Measurements from ENCODE around the gene DNAJC10. TPM values are rescaled to one million over a fixed set of nuclear protein-coding genes. Genes with fewer than 3 reads are reported as not detected.

DNAJC10 gene
- total and polyA plus RNA-seq, 2 donors (not counting 3 experiments of a cell fraction or from before 2014, with no cell fraction given): 45.1 to 201 TPM

- FAIRE-seq (no peak), DNase-seq (ENCODE audit: low read depth, low spot score) (no peak)
- no TSS peak for BruUV-seq (replicated peaks)
- H3K36me3 ChIP-seq (ENCODE audit: control insufficient read depth in 2 of 2, extremely low read depth in 1 of 2, insufficient read depth in 2 of 2, low read length in 2 of 2): no peaks in the 10 kb centered on the region
- CTCF ChIA-PET: no interaction called here
- H3K9ac ChIP-seq (replicated peaks; ENCODE audit: extremely low read depth, insufficient read depth, low read length): no peak overlapping the region
- H3K27me3 ChIP-seq (ENCODE audit: control insufficient read depth in 2 of 2, insufficient read depth in 2 of 2, low read length in 2 of 2): peaks cover 18 to 23% of the 10 kb centered on the region in 2 experiments
- TF ChIP-seq FOS (IDR thresholded peaks at IDR 0.05; ENCODE audit: borderline replicate concordance, insufficient read depth, low read length): no peak
- TF ChIP-seq CTCF (IDR thresholded peaks at IDR 0.05; ENCODE audit: extremely low read depth in 1 of 2, insufficient read depth in 1 of 2, low read depth in 1 of 2, low read length in 2 of 2): no peak
- no peak for TF ChIP-seq GATA2 (IDR thresholded peaks at IDR 0.05; ENCODE audit: insufficient read depth, insufficient read length, low read depth, low read length)
- TF ChIP-seq EZH2 (IDR thresholded peaks at IDR 0.05; ENCODE audit: borderline replicate concordance, low read depth, low read length, severe bottlenecking): no peak
- no peak for TF ChIP-seq JUN (IDR thresholded peaks at IDR 0.05; ENCODE audit: borderline replicate concordance, insufficient read depth, insufficient read length, low read depth)
- no peak for TF ChIP-seq MYC (IDR thresholded peaks at IDR 0.05; ENCODE audit: low read depth, low read length)
- TF ChIP-seq MAX (IDR thresholded peaks at IDR 0.05; ENCODE audit: insufficient read depth, insufficient read length): no peak
- no peak for TF ChIP-seq POLR2AphosphoS5 (IDR thresholded peaks at IDR 0.05; ENCODE audit: insufficient read depth, low read depth, low read length)
- TF ChIP-seq POLR2A (IDR thresholded peaks at IDR 0.05; ENCODE audit: low read depth, low read length): no peak
- dilution Hi-C loops (cut with MboI; ENCODE audit: extremely low pct_ligation_motif_present, low sequenced_read_pairs): no loop called here
- H2AFZ ChIP-seq (ENCODE audit: low read depth, low read length): no peak overlapping the region
- H3K4me1 ChIP-seq (ENCODE audit: control insufficient read depth, extremely low read depth, insufficient read depth, low read length): no peaks in the 10 kb centered on the region
- no peaks in the 10 kb centered on the region for H3K9me3 ChIP-seq (replicated peaks; ENCODE audit: control insufficient read depth, insufficient read depth, low read length)
- H4K20me1 ChIP-seq (replicated peaks; ENCODE audit: control insufficient read depth, extremely low read depth, insufficient read depth, low read length): no peaks in the 10 kb centered on the region
- H3K79me2 ChIP-seq (ENCODE audit: control insufficient read depth, insufficient read depth, low read length): no peaks in the 10 kb centered on the region
- H3K4me3 ChIP-seq (replicated peaks in 1 of 3; ENCODE audit: insufficient read depth in 1 of 3, low read depth in 1 of 3, low read length in 3 of 3): no peak overlapping the region
- intact Hi-C loops (cut with micrococcal nuclease): no loop called here
- H3K4me2 ChIP-seq (ENCODE audit: insufficient read depth, low read length): no peak overlapping the region
- POLR2A ChIA-PET: no interaction called here
- H3K9me1 ChIP-seq (replicated peaks; ENCODE audit: control insufficient read depth, extremely low read depth, insufficient read depth, low read length): no peaks in the 10 kb centered on the region
- no peak overlapping the region for H3K27ac ChIP-seq (ENCODE audit: insufficient read depth, low read depth, low read length)
Measured at GRCh38 chr2:182810087-182810486, 94.0 kb downstream of the DNAJC10 start.
